Measurements from ENCODE around the gene PEX19. TPM values are rescaled to one million over a fixed set of nuclear protein-coding genes. Genes with fewer than 3 reads are reported as not detected.

PEX19 gene
- total RNA-seq, 1 donor from 2014 or later = 47.9 TPM

DNA sequence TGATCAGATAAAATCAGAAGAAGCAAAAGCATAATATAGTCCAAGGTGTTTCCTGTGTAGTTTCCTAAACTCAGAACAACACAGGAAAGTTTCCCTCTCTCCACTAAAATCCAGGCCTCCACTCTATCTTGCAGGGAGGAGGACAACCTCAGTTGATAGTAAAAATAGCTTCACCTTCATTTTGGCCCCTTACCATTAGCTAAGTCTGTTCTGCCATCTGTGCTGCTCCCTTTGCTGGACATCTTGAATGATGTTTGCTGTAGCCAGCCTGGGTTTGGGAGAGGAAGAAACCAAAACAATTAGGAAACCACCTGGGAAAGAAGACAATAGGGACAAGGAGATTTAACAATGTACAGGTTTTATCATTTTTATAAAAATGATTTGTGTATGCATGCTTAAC is 41.2 kb downstream of the PEX19 start:
- no peak for DNase-seq (ENCODE audit: extremely low spot score in 2 of 2)
- Histone ChIP-seq H3K9me3 (no peaks in the 10 kb centered on the region), H3K27me3 (no peaks in the 10 kb centered on the region), H3K4me1 (no peaks in the 10 kb centered on the region), H3K36me3 (peaks cover 0 to 21% of the 10 kb centered on the region in 2 donors), H3K27ac (no peak overlapping the region), H3K4me3 (no peak overlapping the region)
- intact Hi-C loops (cut with DNase I) = no loop called here
- TF ChIP-seq, protein P1, sequence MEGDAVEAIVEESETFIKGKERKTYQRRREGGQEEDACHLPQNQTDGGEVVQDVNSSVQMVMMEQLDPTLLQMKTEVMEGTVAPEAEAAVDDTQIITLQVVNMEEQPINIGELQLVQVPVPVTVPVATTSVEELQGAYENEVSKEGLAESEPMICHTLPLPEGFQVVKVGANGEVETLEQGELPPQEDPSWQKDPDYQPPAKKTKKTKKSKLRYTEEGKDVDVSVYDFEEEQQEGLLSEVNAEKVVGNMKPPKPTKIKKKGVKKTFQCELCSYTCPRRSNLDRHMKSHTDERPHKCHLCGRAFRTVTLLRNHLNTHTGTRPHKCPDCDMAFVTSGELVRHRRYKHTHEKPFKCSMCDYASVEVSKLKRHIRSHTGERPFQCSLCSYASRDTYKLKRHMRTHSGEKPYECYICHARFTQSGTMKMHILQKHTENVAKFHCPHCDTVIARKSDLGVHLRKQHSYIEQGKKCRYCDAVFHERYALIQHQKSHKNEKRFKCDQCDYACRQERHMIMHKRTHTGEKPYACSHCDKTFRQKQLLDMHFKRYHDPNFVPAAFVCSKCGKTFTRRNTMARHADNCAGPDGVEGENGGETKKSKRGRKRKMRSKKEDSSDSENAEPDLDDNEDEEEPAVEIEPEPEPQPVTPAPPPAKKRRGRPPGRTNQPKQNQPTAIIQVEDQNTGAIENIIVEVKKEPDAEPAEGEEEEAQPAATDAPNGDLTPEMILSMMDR (IDR thresholded peaks at IDR 0.05) = no peak
- TF ChIP-seq POLR2A (IDR thresholded peaks at IDR 0.05) (no peak), POLR2AphosphoS5 (IDR thresholded peaks at IDR 0.05; ENCODE audit: insufficient read depth in 1 of 2, low read depth in 1 of 2) (no peak)

DNA sequence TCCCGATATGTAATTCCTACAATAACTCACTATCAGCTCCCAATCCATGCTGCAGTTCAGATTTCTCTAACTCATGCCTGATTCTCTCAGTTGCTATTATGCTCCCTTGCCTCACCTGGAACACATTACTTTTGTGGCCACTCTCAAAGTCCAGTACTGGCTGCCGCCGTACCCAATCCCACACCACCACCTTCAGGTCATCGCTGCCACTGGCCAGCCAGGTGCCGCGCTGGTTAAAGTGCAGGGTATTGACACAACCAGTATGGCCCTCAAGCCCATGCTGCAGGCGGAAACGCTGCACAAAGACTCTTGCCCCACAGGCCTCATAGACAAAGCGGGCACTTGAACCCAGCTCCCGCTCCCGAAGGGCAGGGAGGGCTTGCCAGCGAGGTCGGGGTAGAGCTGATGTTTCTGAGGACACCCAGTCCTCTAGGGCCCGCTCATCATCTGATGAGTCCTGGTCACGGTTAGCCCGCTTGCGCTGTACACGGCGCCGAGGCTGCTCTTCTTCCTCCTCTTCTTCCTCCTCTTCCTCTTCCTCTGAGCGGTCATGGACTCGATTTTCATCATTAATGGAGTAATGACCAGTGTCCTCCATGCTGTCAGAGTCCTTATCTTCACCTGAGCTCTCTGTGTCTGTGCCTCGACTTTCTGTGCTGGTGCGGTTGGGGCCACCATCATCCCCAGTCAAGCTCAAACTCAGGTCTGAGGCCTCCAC is 45.2 kb downstream of the PEX19 start:
- Histone ChIP-seq H3K36me3 (peaks cover 0 to 60% of the 10 kb centered on the region in 2 donors), H3K4me3 (no peak overlapping the region), H3K27me3 (no peaks in the 10 kb centered on the region), H3K9me3 (no peaks in the 10 kb centered on the region), H3K4me1 (no peaks in the 10 kb centered on the region), H3K27ac (no peak overlapping the region)
- TF ChIP-seq, protein P1 (IDR thresholded peaks at IDR 0.05) = no peak
- no peak for TF ChIP-seq POLR2A (IDR thresholded peaks at IDR 0.05)
- TF ChIP-seq POLR2AphosphoS5 (IDR thresholded peaks at IDR 0.05; ENCODE audit: insufficient read depth in 1 of 2, low read depth in 1 of 2) = no peak
- no peak for DNase-seq (ENCODE audit: extremely low spot score in 2 of 2)
- intact Hi-C loops (cut with DNase I) = no loop called here

DNA sequence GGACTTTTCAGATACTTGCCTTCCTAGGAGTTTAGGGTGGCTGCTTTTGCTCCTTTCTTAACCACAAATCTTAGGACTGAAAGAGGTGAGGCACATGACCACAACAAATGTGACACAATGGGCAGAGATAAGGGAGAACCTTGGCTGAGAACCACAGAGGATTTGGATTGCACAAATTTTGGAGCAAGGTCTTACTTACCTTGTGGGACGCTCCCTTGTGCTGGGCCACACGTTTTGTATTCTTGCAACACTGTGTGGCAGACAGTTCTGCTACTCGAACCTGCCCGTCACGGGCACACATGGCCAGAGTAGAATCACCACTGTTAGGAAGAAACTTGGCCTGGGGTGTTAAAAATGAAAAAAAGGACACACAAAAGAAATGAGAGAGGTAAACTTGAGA is 46.5 kb downstream of the PEX19 start:
- Histone ChIP-seq H3K36me3 (peaks cover 0 to 68% of the 10 kb centered on the region in 2 donors), H3K9me3 (no peaks in the 10 kb centered on the region), H3K27ac (no peak overlapping the region), H3K27me3 (no peaks in the 10 kb centered on the region), H3K4me1 (no peaks in the 10 kb centered on the region), H3K4me3 (no peak overlapping the region)
- DNase-seq (ENCODE audit: extremely low spot score in 2 of 2) = no peak
- intact Hi-C loops (cut with DNase I) = no loop called here
- no peak for TF ChIP-seq POLR2A (IDR thresholded peaks at IDR 0.05)
- no peak for TF ChIP-seq POLR2AphosphoS5 (IDR thresholded peaks at IDR 0.05; ENCODE audit: insufficient read depth in 1 of 2, low read depth in 1 of 2)
- TF ChIP-seq, protein P1 (IDR thresholded peaks at IDR 0.05) = no peak

DNA sequence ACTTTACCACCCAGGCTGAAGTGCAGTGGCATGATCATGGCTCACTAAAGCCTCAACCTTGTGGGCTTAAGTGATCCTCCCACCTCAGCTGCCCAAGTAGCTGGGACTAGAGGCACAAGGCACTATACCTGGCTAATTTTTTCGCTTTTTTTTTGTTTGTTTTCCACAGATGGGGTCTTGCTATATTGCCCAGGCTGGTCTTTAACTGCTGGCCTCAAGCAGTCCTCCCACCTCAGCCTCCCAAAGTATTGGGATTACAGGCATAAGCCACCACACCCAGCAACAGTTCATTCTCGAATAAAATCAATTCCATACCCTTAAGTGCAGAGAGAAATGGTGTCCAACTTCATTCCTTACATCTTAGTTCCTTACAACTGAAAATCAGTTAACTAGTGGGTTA is 47.4 kb downstream of the PEX19 start:
- Histone ChIP-seq H3K27me3 (no peaks in the 10 kb centered on the region), H3K27ac (no peak overlapping the region), H3K36me3 (peaks cover 0 to 65% of the 10 kb centered on the region in 2 donors), H3K4me3 (no peak overlapping the region), H3K4me1 (no peaks in the 10 kb centered on the region), H3K9me3 (no peaks in the 10 kb centered on the region)
- DNase-seq (ENCODE audit: extremely low spot score in 2 of 2) = no peak
- intact Hi-C loops (cut with DNase I) = no loop called here
- TF ChIP-seq, protein P1 (IDR thresholded peaks at IDR 0.05) = no peak

DNA sequence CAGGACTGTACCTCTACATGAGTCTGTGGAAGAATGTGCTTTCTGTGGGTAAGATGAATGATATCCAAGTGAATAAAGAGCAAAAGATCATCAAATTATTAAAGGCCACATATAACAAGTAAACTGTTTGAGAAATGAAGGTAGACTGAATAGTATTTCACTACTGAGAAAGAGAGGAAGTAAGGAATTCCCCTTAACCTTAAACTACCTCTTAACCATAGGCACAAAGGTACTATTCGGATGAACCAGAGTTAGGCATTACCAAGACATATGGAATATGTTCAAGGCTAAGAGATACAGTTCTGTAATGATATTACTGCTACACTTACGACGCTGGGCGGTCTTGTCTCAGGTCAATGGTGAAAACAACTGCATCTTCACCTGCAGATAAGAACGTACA is 48.1 kb downstream of the PEX19 start:
- Histone ChIP-seq H3K36me3 (peaks cover 0 to 71% of the 10 kb centered on the region in 2 donors), H3K9me3 (no peaks in the 10 kb centered on the region), H3K4me1 (no peaks in the 10 kb centered on the region), H3K4me3 (no peak overlapping the region), H3K27ac (no peak overlapping the region), H3K27me3 (no peaks in the 10 kb centered on the region)
- intact Hi-C loops (cut with DNase I) = no loop called here
- TF ChIP-seq, protein P1 (IDR thresholded peaks at IDR 0.05) = no peak
- TF ChIP-seq POLR2A (IDR thresholded peaks at IDR 0.05) = no peak
- no peak for TF ChIP-seq POLR2AphosphoS5 (IDR thresholded peaks at IDR 0.05; ENCODE audit: insufficient read depth in 1 of 2, low read depth in 1 of 2)
- no peak for DNase-seq (ENCODE audit: extremely low spot score in 2 of 2)

All from vagina (tissue), 2 donors.